LNCaP clone FGC (cell line): ENCODE measurements around the gene ARPC1B.
"Not testable (repeated sequence)": the region's sequence is repeated elsewhere in the genome, so short reads cannot be mapped to it uniquely, and the experiment has no call there.

ENCODE experiments used
- DNase-seq: peaks from one replicate; pipeline ENCODE4 v3.0.0-alpha.2; 2011; ENCODE audit warnings: low read depth
- H3K4me3 ChIP-seq: 2 replicates; pipeline ENCODE4 v1.5.1; 2011; ENCODE audit warnings: mild to moderate bottlenecking, low read depth, low read length, control low read depth
- TF ChIP-seq, protein P1 (sequence below): IDR thresholded peaks from 2 replicates; pipeline ENCODE4 v1.5.1; 2012; ENCODE audit warnings: mild to moderate bottlenecking; ENCODE audit not compliant: control insufficient read depth, insufficient read depth; ENCODE audit errors: extremely low read depth

The ARPC1B gene

GRCh38 chr7:99385564-99385963 is 11.0 kb downstream of the ARPC1B start:
- TF ChIP-seq, protein P1, sequence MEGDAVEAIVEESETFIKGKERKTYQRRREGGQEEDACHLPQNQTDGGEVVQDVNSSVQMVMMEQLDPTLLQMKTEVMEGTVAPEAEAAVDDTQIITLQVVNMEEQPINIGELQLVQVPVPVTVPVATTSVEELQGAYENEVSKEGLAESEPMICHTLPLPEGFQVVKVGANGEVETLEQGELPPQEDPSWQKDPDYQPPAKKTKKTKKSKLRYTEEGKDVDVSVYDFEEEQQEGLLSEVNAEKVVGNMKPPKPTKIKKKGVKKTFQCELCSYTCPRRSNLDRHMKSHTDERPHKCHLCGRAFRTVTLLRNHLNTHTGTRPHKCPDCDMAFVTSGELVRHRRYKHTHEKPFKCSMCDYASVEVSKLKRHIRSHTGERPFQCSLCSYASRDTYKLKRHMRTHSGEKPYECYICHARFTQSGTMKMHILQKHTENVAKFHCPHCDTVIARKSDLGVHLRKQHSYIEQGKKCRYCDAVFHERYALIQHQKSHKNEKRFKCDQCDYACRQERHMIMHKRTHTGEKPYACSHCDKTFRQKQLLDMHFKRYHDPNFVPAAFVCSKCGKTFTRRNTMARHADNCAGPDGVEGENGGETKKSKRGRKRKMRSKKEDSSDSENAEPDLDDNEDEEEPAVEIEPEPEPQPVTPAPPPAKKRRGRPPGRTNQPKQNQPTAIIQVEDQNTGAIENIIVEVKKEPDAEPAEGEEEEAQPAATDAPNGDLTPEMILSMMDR: no peak
- no peak for DNase-seq
- no peak overlapping the region for H3K4me3 ChIP-seq

DNA sequence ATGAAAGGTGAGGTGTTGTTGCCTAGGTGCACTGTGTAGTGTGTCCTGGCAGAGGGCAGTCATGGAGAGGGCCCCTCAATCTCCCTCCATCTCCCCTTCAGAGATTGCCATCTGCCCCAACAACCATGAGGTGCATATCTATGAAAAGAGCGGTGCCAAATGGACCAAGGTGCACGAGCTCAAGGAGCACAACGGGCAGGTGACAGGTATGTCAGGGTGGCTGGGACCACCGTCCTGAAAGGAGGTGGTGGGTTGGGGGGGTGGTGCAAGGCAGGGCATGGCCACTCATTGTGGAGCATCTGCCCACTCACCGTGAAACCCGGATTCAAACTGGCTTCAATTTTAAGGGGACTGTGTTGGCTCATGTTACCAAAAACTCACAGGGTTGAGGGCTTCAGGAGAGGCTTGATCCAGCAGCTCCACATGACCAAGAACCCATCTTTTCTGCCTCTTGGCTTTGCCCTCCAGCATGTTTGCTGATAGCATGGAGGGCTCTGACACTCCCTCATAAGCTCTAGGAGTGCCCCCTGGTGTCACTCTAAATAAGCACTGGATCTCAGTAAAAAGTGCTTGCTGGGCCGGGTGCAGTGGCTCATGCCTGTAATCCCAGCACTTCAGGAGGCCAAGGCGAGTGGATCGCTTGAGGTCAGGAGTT is 12.2 kb downstream of the ARPC1B start:
- H3K4me3 ChIP-seq: no peak overlapping the region
- no peak for DNase-seq
- TF ChIP-seq, protein P1: no peak

DNA sequence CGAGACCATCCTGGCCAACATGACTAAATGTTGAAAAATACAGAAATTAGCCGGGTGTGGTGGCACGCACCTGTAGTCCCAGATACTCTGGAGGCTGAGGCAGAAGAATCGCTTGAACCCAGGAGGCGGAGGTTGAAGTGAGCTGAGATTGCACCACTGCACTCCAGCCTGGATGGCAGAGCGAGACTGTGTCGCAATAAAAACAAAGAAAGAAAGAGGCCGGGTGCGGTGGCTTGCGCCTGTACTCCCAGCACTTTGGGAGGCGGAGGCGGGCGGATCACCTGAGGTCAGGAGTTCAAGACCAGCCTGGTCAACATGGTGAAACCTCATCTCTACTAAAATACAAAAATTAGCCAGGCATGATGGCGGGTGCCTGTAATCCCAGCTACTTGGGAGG is 12.7 kb downstream of the ARPC1B start:
- not testable (repeated sequence) for H3K4me3 ChIP-seq, DNase-seq

DNA sequence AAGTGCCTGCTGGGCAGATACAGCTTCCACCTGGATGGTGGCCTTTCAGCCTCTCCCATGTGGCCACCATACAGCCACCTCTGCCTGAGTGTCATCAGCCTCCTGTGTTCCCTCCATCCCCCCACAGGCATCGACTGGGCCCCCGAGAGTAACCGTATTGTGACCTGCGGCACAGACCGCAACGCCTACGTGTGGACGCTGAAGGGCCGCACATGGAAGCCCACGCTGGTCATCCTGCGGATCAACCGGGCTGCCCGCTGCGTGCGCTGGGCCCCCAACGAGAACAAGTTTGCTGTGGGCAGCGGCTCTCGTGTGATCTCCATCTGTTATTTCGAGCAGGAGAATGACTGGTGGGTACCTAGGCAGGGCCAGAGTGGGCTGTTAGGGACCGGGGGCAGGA is 13.4 kb downstream of the ARPC1B start:
- no peak overlapping the region for H3K4me3 ChIP-seq
- DNase-seq: no peak
- TF ChIP-seq, protein P1: no peak

DNA sequence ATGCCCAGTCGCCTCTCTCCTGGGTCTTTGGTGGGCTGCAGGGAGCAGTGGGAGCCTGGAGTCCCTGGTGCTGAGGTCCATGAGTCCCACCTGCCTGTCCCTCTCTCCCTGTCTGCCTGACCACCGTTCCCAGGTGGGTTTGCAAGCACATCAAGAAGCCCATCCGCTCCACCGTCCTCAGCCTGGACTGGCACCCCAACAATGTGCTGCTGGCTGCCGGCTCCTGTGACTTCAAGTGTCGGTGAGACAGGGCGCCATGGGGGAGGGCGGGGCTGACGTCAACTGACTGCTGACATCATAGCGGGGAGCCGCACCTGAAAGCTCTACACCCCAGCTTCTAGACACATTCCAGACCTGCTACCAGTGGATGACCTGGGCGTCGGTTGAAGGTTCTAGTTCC is 15.2 kb downstream of the ARPC1B start:
- H3K4me3 ChIP-seq: no peak overlapping the region
- no peak for DNase-seq
- TF ChIP-seq, protein P1: no peak

- TF ChIP-seq, protein P1: no peak
- no peak overlapping the region for H3K4me3 ChIP-seq
- no peak for DNase-seq
Observed at GRCh38 chr7:99390941-99391602, 16.5 kb downstream of the ARPC1B start.

GRCh38 chr7:99392046-99392445 is 17.5 kb downstream of the ARPC1B start:
- peak overlapping the region; percentile 68 for H3K4me3 ChIP-seq
- DNase-seq: no peak
- TF ChIP-seq, protein P1: no peak
